HG02642 (cell line): ENCODE results near the gene PRADC1.
"Not testable (repeated sequence)": the region's sequence is repeated elsewhere in the genome, so short reads cannot be mapped to it uniquely, and the experiment has no call there.

ENCODE experiments used
- ATAC-seq: cut with Tn5 transposase; IDR thresholded peaks from one replicate; pipeline ENCODE4 v1.9.1; 2021; ENCODE audit warnings: mild to moderate bottlenecking; ENCODE audit not compliant: unreplicated experiment, poor library complexity

PRADC1 gene

DNA sequence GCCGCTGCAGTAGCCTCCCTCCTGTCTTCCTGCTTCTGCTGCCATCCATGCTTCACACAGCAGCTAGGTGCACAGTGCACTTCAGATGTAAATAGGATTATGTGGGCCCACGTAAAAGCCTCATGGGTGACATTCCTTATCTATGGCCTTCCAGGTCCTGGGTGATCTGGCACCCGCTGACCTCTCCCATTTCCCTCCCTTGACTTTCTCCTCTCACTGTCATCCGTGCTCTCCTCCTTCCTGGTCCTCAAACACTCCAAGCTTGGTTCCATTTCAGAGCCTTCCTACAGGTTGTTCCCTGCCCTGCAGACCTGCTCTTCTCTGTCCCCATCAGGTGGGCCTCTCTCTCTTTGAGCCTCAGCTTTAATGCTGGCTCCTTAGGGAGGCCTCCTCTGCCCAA lies 23.0 kb downstream of the PRADC1 start:
- no peak for ATAC-seq

DNA sequence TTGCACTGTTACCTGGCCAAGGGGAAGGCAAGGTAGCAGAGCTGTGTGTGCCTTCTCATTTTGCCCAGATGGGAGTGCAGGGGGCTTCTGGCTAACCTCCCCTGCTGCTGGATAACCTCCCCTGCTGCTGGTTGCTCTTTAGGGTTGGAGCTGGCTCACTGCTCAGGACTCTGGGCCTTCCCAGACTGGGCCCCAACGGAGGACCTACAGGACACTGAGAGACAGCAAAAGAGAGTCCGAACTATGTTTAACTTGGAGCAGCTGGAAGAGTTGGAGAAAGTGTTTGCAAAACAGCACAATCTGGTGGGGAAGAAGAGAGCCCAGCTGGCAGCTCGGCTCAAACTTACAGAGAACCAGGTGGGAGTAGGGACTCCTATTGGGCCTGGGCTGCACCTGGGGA lies 24.8 kb downstream of the PRADC1 start:
- no peak for ATAC-seq

- ATAC-seq, result no peak
Measured at GRCh38 chr2:73205611-73206010, 27.4 kb downstream of the PRADC1 start.

DNA sequence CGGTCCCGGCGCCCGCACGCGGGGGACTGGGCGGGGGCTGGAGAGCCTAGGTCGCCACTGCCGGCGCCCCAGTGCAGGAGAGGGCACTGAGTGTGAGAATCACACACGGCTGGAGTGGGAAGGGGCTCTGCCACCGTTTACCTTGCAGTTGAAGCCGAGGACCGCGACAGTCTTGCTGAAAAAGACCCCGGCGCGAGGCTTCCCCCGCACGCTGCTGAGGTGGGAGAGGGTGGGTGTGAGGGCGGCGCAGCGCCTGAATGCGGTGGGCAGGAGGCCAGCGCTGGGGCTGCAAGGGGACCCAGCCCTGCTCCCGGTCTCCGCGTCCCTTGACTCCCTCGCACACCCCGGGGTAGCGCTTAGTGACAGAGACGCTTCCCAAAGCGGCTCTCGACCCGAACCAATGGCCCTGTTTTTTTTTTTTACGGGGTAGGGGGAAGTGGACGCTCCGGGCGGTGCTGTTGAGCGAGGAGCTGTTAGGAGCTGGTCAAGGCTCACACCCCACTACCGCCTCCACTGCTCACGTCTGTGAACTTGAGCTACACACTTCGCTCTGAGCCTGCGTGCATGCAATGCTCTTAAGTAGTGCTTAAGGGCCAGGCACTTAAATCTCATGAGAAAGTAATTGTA lies 29.9 kb downstream of the PRADC1 start:
- no peak for ATAC-seq

- ATAC-seq, result no peak
Measured at GRCh38 chr2:73202156-73203054, 30.6 kb downstream of the PRADC1 start, which contains the start of gene NOTO. NOTO (plus strand) TSS chr2:73202574; CDS start chr2:73202667, 93 bp downstream.

- not testable (repeated sequence) for ATAC-seq
Measured at GRCh38 chr2:73200281-73200680, 32.8 kb downstream of the PRADC1 start.

- no peak for ATAC-seq
Measured at GRCh38 chr2:73197579-73197978, 35.5 kb downstream of the PRADC1 start.

DNA sequence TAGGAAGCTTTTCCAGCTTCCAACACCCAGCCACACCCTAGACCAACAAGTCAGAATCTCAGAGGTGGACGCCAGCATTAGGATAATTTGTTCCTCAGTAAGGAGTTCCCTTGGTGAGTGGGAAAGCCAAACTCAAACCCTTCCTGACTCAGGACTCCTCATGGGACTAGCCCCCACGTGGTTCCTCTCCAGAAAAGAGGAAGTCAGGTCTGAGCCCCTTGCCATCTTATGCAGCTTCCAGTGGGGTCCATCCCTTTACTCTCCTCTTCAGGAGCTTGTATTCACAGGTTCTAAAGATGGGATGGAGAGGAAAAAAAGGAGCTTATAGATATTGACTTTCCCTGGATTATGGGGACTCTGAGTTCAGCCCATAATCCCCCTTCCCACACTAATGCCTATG lies 45.5 kb downstream of the PRADC1 start:
- no peak for ATAC-seq

- no peak for ATAC-seq
Measured at GRCh38 chr2:73185965-73186364, 47.1 kb downstream of the PRADC1 start.
